DND-41 (cell line): ENCODE results near the gene FBRS.

Source experiments
- ATAC-seq: fragments of 200-7000 bp; cut with Tn5 transposase; 3 replicates; pipeline ENCODE4 v1.9.1; 2021; ENCODE audit warnings: low read depth; ENCODE audit not compliant: insufficient read depth
- DNase-seq: peaks from one replicate; pipeline ENCODE4 v3.0.0-alpha.2; 2020
- H2AFZ ChIP-seq: 2 replicates; pipeline ENCODE4 v1.6.0; 2012; ENCODE audit warnings: low read depth, low read length
- H3K27ac ChIP-seq: 2 replicates; pipeline ENCODE4 v1.5.1; 2012; ENCODE audit warnings: low read length, inconsistent platforms
- H3K27me3 ChIP-seq: fragments of 200-600 bp; sonication (generic); 2 replicates; pipeline ENCODE4 v1.6.0; 2012; ENCODE audit warnings: low read length, mild to moderate bottlenecking, inconsistent platforms; ENCODE audit not compliant: insufficient read depth, poor library complexity
- H3K36me3 ChIP-seq: 2 replicates; pipeline ENCODE4 v1.5.1; 2012; ENCODE audit warnings: low read length, inconsistent platforms; ENCODE audit not compliant: insufficient read depth
- H3K4me1 ChIP-seq: 2 replicates; pipeline ENCODE4 v1.5.1; 2012; ENCODE audit warnings: mild to moderate bottlenecking, low read length; ENCODE audit not compliant: insufficient read depth
- H3K4me2 ChIP-seq: 2 replicates; pipeline ENCODE4 v1.6.0; 2012; ENCODE audit warnings: mild to moderate bottlenecking, moderate library complexity, low read length, inconsistent platforms; ENCODE audit not compliant: insufficient read depth
- H3K4me3 ChIP-seq, 2 experiments: fragments of 200-600 bp in 1 of 2; shearing (Covaris generic) in 1 of 2; 2 replicates each; pipeline ENCODE4 v1.5.1; 2012 to 2016; ENCODE audit warnings: inconsistent platforms in 2 of 2, low read length in 2 of 2, mild to moderate bottlenecking in 2 of 2, low read depth in 1 of 2, moderate library complexity in 1 of 2
- H3K79me2 ChIP-seq: 2 replicates; pipeline ENCODE4 v1.6.0; 2012; ENCODE audit warnings: low read length, inconsistent platforms; ENCODE audit not compliant: insufficient read depth
- H3K9ac ChIP-seq: 2 replicates; pipeline ENCODE4 v1.6.0; 2012; ENCODE audit warnings: low read depth, mild to moderate bottlenecking, inconsistent platforms, low read length, moderate library complexity
- H3K9me3 ChIP-seq: 2 replicates; pipeline ENCODE4 v1.5.1; 2012; ENCODE audit warnings: low read length, moderate library complexity, mild to moderate bottlenecking, inconsistent platforms; ENCODE audit not compliant: insufficient read depth, severe bottlenecking
- H4K20me1 ChIP-seq: 2 replicates; pipeline ENCODE4 v1.6.0; 2012; ENCODE audit warnings: low read length; ENCODE audit not compliant: insufficient read depth
- EZH2 ChIP-seq: IDR thresholded peaks from 3 replicates; pipeline ENCODE4 v1.6.1; 2012; ENCODE audit warnings: borderline replicate concordance, low read depth, mild to moderate bottlenecking, moderate library complexity, low read length, inconsistent platforms; ENCODE audit not compliant: severe bottlenecking
- TF ChIP-seq, protein P1 (sequence below): IDR thresholded peaks from 2 replicates; pipeline ENCODE4 v1.5.1; 2012; ENCODE audit warnings: borderline replicate concordance, low read length, moderate library complexity, mild to moderate bottlenecking; ENCODE audit not compliant: poor library complexity, severe bottlenecking; ENCODE audit errors: extremely low read depth

FBRS gene

DNA sequence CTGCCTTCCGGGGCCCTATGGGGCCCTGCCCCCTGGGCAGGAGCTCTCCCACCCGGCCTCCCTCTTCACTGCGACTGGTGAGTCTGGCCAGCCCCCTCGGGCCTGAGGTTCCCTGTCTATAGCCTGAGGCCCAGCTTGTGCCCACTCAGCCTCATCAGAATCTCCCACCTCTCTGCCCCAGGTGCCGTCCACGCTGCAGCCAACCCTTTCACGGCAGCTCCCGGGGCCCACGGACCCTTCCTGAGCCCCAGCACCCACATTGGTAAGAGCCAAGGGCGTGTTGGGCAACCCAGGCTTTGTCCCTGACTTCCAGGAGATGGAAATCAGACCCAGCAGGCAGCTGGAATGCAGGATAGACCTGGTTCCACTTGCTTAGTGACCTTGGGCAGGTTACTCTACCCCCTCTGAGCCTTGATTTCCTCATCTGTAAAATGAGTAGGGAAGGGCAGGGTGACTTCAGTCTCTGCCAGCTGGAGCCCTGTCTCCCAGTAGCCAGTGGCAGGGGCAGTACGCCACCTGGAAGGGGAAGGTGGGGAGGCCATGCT lies 9.2 kb downstream of the FBRS start:
- Histone ChIP-seq H3K9ac (no peak overlapping the region), H3K36me3 (peaks cover 72% of the 10 kb centered on the region), H3K9me3 (no peaks in the 10 kb centered on the region), H3K4me1 (peaks cover 14% of the 10 kb centered on the region), H3K27me3 (no peaks in the 10 kb centered on the region), H3K79me2 (peaks cover 15% of the 10 kb centered on the region), H4K20me1 (peaks cover 32% of the 10 kb centered on the region), H3K4me2 (no peak overlapping the region), H3K27ac (no peak overlapping the region), H3K4me3 (no peak overlapping the region), H2AFZ (no peak overlapping the region)
- ATAC-seq (no peak), DNase-seq (no peak)
- TF ChIP-seq, protein P1, sequence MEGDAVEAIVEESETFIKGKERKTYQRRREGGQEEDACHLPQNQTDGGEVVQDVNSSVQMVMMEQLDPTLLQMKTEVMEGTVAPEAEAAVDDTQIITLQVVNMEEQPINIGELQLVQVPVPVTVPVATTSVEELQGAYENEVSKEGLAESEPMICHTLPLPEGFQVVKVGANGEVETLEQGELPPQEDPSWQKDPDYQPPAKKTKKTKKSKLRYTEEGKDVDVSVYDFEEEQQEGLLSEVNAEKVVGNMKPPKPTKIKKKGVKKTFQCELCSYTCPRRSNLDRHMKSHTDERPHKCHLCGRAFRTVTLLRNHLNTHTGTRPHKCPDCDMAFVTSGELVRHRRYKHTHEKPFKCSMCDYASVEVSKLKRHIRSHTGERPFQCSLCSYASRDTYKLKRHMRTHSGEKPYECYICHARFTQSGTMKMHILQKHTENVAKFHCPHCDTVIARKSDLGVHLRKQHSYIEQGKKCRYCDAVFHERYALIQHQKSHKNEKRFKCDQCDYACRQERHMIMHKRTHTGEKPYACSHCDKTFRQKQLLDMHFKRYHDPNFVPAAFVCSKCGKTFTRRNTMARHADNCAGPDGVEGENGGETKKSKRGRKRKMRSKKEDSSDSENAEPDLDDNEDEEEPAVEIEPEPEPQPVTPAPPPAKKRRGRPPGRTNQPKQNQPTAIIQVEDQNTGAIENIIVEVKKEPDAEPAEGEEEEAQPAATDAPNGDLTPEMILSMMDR = no peak
- TF ChIP-seq EZH2 = no peak

- DNase-seq = no peak
- Histone ChIP-seq H3K9me3 (no peaks in the 10 kb centered on the region), H2AFZ (no peak overlapping the region), H3K4me1 (peaks cover 5% of the 10 kb centered on the region; the same call in 1 of the 2 replicates), H3K79me2 (peaks cover 6% of the 10 kb centered on the region), H3K36me3 (peaks cover 62% of the 10 kb centered on the region), H3K9ac (no peak overlapping the region), H3K4me3 (no peak overlapping the region), H4K20me1 (peaks cover 24% of the 10 kb centered on the region), H3K27me3 (no peaks in the 10 kb centered on the region), H3K27ac (no peak overlapping the region), H3K4me2 (no peak overlapping the region)
- TF ChIP-seq, protein P1 = no peak
- no peak for ATAC-seq
Observed at GRCh38 chr16:30668393-30668792, 10.2 kb downstream of the FBRS start.

GRCh38 chr16:30669026-30669902 lies 11.0 kb downstream of the FBRS start:
- H3K79me2 ChIP-seq = no peaks in the 10 kb centered on the region
- no peaks in the 10 kb centered on the region for H3K9me3 ChIP-seq
- peaks cover 56% of the 10 kb centered on the region for H3K36me3 ChIP-seq
- no peak for ATAC-seq
- H4K20me1 ChIP-seq = peaks cover 18% of the 10 kb centered on the region
- H3K4me3 ChIP-seq = no peak overlapping the region
- TF ChIP-seq, protein P1 = no peak
- TF ChIP-seq EZH2 = no peak
- no peak overlapping the region for H3K4me2 ChIP-seq
- H3K9ac ChIP-seq = no peak overlapping the region
- H3K27ac ChIP-seq = no peak overlapping the region
- DNase-seq = no peak
- H2AFZ ChIP-seq = no peak overlapping the region
- no peaks in the 10 kb centered on the region for H3K27me3 ChIP-seq
- no peaks in the 10 kb centered on the region for H3K4me1 ChIP-seq
